GM23338 (cell line): ENCODE data around the gene ETHE1. TPM values are rescaled to one million over a fixed set of nuclear protein-coding genes. Genes with fewer than 3 reads are reported as not detected.

Experiments
- ATAC-seq: fragments of 200-7000 bp; cut with Tn5 transposase; 3 replicates; pipeline ENCODE4 v1.9.1; 2020
- DNase-seq: peaks from one replicate; pipeline ENCODE4 v3.0.0-alpha.2; 2015; ENCODE audit warnings: low spot score
- H2AFZ ChIP-seq: fragments of 200-600 bp; sonication (generic); 2 replicates; pipeline ENCODE4 v1.8.0; 2016; ENCODE audit warnings: antibody characterized with exemption, mild to moderate bottlenecking, moderate library complexity
- H3F3A ChIP-seq: fragments of 200-600 bp; sonication (generic); replicated peaks from 2 replicates; pipeline ENCODE4 v1.8.0; 2017; ENCODE audit warnings: antibody characterized with exemption, mixed run types, low read depth
- H3K27ac ChIP-seq: fragments of 200-600 bp; sonication (generic); 2 replicates; pipeline ENCODE4 v1.6.1; 2016; ENCODE audit warnings: low read depth
- H3K27me3 ChIP-seq: fragments of 200-600 bp; sonication (generic); 2 replicates; pipeline ENCODE4 v1.8.0; 2016; ENCODE audit warnings: mild to moderate bottlenecking, mixed run types, moderate library complexity; ENCODE audit not compliant: insufficient read depth
- H3K36me3 ChIP-seq: fragments of 200-600 bp; sonication (generic); 2 replicates; pipeline ENCODE4 v1.8.0; 2016; ENCODE audit warnings: mild to moderate bottlenecking; ENCODE audit not compliant: insufficient read depth
- H3K4me1 ChIP-seq: fragments of 200-600 bp; sonication (generic); 2 replicates; pipeline ENCODE4 v1.8.0; 2016; ENCODE audit warnings: mild to moderate bottlenecking, moderate library complexity; ENCODE audit not compliant: insufficient read depth
- H3K4me2 ChIP-seq: fragments of 200-600 bp; sonication (generic); 2 replicates; pipeline ENCODE4 v1.7.1; 2017; ENCODE audit warnings: mixed run types
- H3K4me3 ChIP-seq: fragments of 200-600 bp; sonication (generic); 2 replicates; pipeline ENCODE4 v1.6.1; 2016; ENCODE audit warnings: mixed run types
- H3K79me2 ChIP-seq: fragments of 200-600 bp; sonication (generic); replicated peaks from 2 replicates; pipeline ENCODE4 v1.8.0; 2017; ENCODE audit warnings: mild to moderate bottlenecking; ENCODE audit not compliant: insufficient read depth
- H3K9me2 ChIP-seq: fragments of 200-600 bp; sonication (generic); 2 replicates; pipeline ENCODE4 v1.8.0; 2017; ENCODE audit not compliant: insufficient read depth
- H4K20me1 ChIP-seq: fragments of 200-600 bp; sonication (generic); replicated peaks from 2 replicates; pipeline ENCODE4 v1.8.0; 2017; ENCODE audit warnings: mild to moderate bottlenecking; ENCODE audit not compliant: insufficient read depth
- H3K27ac Mint-ChIP-seq: 2 replicates; pipeline ENCODE4 v1.8.0; 2020; ENCODE audit warnings: inconsistent platforms, mild to moderate bottlenecking, moderate library complexity, mixed read lengths
- H3K27me3 Mint-ChIP-seq: 3 replicates; pipeline ENCODE4 v1.8.0; 2022; ENCODE audit warnings: low read depth, mild to moderate bottlenecking, moderate library complexity, mixed read lengths, inconsistent platforms; ENCODE audit not compliant: insufficient read depth, poor library complexity
- H3K36me3 Mint-ChIP-seq: 3 replicates; pipeline ENCODE4 v1.8.0; 2021; ENCODE audit warnings: low read depth, mild to moderate bottlenecking, inconsistent platforms, moderate library complexity, mixed read lengths
- H3K4me1 Mint-ChIP-seq: 3 replicates; pipeline ENCODE4 v1.8.0; 2020; ENCODE audit warnings: mild to moderate bottlenecking, inconsistent platforms, mixed read lengths
- H3K4me3 Mint-ChIP-seq: 3 replicates; pipeline ENCODE4 v1.8.0; 2021; ENCODE audit warnings: moderate library complexity, mild to moderate bottlenecking, inconsistent platforms, mixed read lengths
- H3K9me3 Mint-ChIP-seq: 3 replicates; pipeline ENCODE4 v1.8.0; 2020; ENCODE audit warnings: moderate library complexity, mild to moderate bottlenecking, inconsistent platforms, mixed read lengths
- ZNF114 ChIP-seq: fragments of 250-450 bp; sonication (Bioruptor Pico); IDR thresholded peaks from 2 replicates; pipeline ENCODE4 v1.5.0; 2020; ENCODE audit warnings: mild to moderate bottlenecking, moderate library complexity
- ZNF331 ChIP-seq: fragments of 250-450 bp; sonication (Bioruptor Pico); IDR thresholded peaks from 2 replicates; pipeline ENCODE4 v1.5.0; 2020; ENCODE audit warnings: low read depth, mild to moderate bottlenecking, moderate library complexity
- polyA plus RNA-seq: library from polyadenylated mRNA; unstranded; fragments of >200 nt; fragmentation: Nextera tagmentation; extraction: Ambion mirVana; gene quantifications from 2 replicates; pipeline ENCODE4 v1.2.1, GENCODE V29; 2016
- total RNA-seq: library from RNA; depleted of rRNA; stranded (reverse); fragments of >200 nt; shearing (Covaris generic); gene quantifications from 2 replicates; pipeline ENCODE4 v1.2.3, GENCODE V29; 2014
- TF ChIP-seq, protein P1 (sequence below): fragments of 250-450 bp; sonication (Bioruptor Pico); IDR thresholded peaks from 2 replicates; pipeline ENCODE4 v1.5.0; 2020; ENCODE audit warnings: mild to moderate bottlenecking, moderate library complexity
- TF ChIP-seq, protein P2 (sequence below): IDR thresholded peaks from one replicate; pipeline ENCODE4 v1.6.1; 2018; ENCODE audit warnings: antibody characterized with exemption; ENCODE audit not compliant: unreplicated experiment

ETHE1 gene
- total and polyA plus RNA-seq, 2 experiments from 2014 or later: 11.1 to 25.5 TPM

DNA sequence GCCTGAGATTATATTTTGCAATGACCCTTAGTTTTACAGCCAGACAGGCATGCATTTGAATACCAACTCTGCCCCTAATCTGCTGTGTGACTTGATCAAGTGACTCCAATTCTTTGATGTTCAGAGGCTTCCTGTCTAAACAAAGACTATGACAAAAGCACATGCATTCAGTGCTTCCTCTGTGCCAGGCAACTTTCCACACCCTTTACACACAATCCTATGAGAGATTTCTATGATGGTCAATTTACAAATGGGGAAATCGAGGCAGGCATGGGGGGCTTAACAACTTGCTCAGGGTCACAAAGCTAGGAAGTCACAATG lies 57.9 kb downstream of the ETHE1 start (continued):
- TF ChIP-seq, protein P1, sequence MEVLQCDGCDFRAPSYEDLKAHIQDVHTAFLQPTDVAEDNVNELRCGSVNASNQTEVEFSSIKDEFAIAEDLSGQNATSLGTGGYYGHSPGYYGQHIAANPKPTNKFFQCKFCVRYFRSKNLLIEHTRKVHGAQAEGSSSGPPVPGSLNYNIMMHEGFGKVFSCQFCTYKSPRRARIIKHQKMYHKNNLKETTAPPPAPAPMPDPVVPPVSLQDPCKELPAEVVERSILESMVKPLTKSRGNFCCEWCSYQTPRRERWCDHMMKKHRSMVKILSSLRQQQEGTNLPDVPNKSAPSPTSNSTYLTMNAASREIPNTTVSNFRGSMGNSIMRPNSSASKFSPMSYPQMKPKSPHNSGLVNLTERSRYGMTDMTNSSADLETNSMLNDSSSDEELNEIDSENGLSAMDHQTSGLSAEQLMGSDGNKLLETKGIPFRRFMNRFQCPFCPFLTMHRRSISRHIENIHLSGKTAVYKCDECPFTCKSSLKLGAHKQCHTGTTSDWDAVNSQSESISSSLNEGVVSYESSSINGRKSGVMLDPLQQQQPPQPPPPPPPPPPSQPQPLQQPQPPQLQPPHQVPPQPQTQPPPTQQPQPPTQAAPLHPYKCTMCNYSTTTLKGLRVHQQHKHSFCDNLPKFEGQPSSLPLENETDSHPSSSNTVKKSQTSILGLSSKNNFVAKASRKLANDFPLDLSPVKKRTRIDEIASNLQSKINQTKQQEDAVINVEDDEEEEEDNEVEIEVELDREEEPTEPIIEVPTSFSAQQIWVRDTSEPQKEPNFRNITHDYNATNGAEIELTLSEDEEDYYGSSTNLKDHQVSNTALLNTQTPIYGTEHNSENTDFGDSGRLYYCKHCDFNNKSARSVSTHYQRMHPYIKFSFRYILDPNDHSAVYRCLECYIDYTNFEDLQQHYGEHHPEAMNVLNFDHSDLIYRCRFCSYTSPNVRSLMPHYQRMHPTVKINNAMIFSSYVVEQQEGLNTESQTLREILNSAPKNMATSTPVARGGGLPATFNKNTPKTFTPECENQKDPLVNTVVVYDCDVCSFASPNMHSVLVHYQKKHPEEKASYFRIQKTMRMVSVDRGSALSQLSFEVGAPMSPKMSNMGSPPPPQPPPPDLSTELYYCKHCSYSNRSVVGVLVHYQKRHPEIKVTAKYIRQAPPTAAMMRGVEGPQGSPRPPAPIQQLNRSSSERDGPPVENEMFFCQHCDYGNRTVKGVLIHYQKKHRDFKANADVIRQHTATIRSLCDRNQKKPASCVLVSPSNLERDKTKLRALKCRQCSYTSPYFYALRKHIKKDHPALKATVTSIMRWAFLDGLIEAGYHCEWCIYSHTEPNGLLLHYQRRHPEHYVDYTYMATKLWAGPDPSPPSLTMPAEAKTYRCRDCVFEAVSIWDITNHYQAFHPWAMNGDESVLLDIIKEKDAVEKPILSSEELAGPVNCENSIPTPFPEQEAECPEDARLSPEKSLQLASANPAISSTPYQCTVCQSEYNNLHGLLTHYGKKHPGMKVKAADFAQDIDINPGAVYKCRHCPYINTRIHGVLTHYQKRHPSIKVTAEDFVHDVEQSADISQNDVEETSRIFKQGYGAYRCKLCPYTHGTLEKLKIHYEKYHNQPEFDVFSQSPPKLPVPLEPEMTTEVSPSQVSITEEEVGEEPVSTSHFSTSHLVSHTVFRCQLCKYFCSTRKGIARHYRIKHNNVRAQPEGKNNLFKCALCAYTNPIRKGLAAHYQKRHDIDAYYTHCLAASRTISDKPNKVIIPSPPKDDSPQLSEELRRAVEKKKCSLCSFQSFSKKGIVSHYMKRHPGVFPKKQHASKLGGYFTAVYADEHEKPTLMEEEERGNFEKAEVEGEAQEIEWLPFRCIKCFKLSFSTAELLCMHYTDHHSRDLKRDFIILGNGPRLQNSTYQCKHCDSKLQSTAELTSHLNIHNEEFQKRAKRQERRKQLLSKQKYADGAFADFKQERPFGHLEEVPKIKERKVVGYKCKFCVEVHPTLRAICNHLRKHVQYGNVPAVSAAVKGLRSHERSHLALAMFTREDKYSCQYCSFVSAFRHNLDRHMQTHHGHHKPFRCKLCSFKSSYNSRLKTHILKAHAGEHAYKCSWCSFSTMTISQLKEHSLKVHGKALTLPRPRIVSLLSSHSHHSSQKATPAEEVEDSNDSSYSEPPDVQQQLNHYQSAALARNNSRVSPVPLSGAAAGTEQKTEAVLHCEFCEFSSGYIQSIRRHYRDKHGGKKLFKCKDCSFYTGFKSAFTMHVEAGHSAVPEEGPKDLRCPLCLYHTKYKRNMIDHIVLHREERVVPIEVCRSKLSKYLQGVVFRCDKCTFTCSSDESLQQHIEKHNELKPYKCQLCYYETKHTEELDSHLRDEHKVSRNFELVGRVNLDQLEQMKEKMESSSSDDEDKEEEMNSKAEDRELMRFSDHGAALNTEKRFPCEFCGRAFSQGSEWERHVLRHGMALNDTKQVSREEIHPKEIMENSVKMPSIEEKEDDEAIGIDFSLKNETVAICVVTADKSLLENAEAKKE: no peak

DNA sequence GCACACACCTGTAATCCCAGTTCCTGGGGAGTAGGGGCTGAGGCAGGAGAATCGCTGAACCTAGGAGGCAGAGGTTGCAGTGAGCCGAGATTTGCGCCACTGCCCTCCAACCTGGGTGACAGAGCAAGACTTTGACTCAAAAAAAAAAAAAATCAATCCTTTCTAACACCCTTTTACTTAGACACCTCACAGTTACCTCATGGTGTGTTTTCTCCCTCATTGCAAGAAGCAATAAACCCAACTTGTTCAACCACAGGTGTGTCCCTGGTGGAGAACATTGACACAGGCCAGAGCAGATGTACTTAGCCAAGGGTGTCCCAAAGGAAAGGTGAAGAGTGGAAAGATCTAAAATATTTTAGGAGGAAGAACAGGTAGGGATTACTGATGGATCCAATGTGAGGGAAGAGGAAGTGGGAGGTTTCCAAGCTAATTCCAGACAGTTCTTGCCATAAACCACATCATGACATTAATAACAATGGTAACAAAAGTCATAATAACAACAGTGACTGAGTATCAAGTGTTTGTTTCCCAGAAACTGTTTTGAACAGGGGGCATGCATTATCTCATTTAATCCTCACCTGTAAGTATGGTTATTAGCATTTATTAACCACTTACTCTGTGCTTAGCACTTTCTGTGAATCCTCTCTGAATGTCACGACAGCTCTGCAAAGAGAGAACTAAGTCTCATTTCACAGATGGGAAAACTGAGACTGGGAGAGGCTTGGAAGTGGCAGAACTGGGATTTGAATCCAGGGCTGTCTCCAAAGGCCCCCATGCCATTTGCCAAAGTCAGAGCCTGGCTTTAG lies 58.4 kb downstream of the ETHE1 start:
- no peaks in the 10 kb centered on the region for H4K20me1 ChIP-seq
- no peak overlapping the region for H3K4me2 ChIP-seq
- Mint-ChIP-seq H3K4me1 (peaks cover 3% of the 10 kb centered on the region; the same call in 2 of the 3 replicates), H3K9me3 (no peaks in the 10 kb centered on the region), H3K36me3 (no peaks in the 10 kb centered on the region), H3K27me3 (peaks cover 21% of the 10 kb centered on the region), H3K27ac (no peak overlapping the region), H3K4me3 (no peak overlapping the region)
- ATAC-seq (no peak), DNase-seq (no peak)
- H3K4me3 ChIP-seq: no peak overlapping the region
- peaks cover 20% of the 10 kb centered on the region for H3K27me3 ChIP-seq
- no peak overlapping the region for H2AFZ ChIP-seq
- H3K4me1 ChIP-seq: peaks cover 4% of the 10 kb centered on the region; the same call in 1 of the 2 replicates
- no peaks in the 10 kb centered on the region for H3K79me2 ChIP-seq
- no peaks in the 10 kb centered on the region for H3K9me2 ChIP-seq
- peaks cover 6% of the 10 kb centered on the region for H3F3A ChIP-seq
- no peaks in the 10 kb centered on the region for H3K36me3 ChIP-seq
- no peak overlapping the region for H3K27ac ChIP-seq
- TF ChIP-seq, protein P2, sequence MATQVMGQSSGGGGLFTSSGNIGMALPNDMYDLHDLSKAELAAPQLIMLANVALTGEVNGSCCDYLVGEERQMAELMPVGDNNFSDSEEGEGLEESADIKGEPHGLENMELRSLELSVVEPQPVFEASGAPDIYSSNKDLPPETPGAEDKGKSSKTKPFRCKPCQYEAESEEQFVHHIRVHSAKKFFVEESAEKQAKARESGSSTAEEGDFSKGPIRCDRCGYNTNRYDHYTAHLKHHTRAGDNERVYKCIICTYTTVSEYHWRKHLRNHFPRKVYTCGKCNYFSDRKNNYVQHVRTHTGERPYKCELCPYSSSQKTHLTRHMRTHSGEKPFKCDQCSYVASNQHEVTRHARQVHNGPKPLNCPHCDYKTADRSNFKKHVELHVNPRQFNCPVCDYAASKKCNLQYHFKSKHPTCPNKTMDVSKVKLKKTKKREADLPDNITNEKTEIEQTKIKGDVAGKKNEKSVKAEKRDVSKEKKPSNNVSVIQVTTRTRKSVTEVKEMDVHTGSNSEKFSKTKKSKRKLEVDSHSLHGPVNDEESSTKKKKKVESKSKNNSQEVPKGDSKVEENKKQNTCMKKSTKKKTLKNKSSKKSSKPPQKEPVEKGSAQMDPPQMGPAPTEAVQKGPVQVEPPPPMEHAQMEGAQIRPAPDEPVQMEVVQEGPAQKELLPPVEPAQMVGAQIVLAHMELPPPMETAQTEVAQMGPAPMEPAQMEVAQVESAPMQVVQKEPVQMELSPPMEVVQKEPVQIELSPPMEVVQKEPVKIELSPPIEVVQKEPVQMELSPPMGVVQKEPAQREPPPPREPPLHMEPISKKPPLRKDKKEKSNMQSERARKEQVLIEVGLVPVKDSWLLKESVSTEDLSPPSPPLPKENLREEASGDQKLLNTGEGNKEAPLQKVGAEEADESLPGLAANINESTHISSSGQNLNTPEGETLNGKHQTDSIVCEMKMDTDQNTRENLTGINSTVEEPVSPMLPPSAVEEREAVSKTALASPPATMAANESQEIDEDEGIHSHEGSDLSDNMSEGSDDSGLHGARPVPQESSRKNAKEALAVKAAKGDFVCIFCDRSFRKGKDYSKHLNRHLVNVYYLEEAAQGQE: no peak
- TF ChIP-seq ZNF331 (CRISPR knock-in tag) (no peak), ZNF114 (CRISPR knock-in tag) (no peak)
- TF ChIP-seq, protein P1: no peak
